ENCODE results near the gene LRRC38.
"Not testable (repeated sequence)": the region's sequence is repeated elsewhere in the genome, so short reads cannot be mapped to it uniquely, and the experiment has no call there.

The LRRC38 gene
- long read RNA-seq, donor 1 = 0 reads
- long read RNA-seq, donor 2 = 0 reads
- long read RNA-seq, donor 3 = 0 reads
- long read RNA-seq, donor 4, partial matches to known transcripts = 0 of 1 reads
- long read RNA-seq, donor 4, other reads (novel, unspliced or antisense) = 0 of 1 reads
- long read RNA-seq, donor 5 = 0 reads
- long read RNA-seq, donor 6 = 0 reads
- long read RNA-seq, donor 7 = 0 reads
- long read RNA-seq, donor 8 = 0 reads

GRCh38 chr1:13513895-13514546 lies at the start of gene LRRC38:
TSS of gene LRRC38 (minus strand) at chr1:13514003. CDS start at chr1:13513593, 410 bp downstream.
- peak; percentile 21 for DNase-seq

GRCh38 chr1:13562981-13563380 lies 49.2 kb upstream of the LRRC38 start:
- DNase-seq = not testable (repeated sequence)

- no peak for DNase-seq
Observed at GRCh38 chr1:13560541-13560940, 46.7 kb upstream of the LRRC38 start.

- no peak for DNase-seq
Observed at GRCh38 chr1:13556224-13556764, 42.5 kb upstream of the LRRC38 start.

GRCh38 chr1:13554798-13555197 lies 41.0 kb upstream of the LRRC38 start:
- no peak for DNase-seq

- no peak for DNase-seq
Observed at GRCh38 chr1:13550663-13551062, 36.9 kb upstream of the LRRC38 start.

GRCh38 chr1:13549521-13549920 lies 35.7 kb upstream of the LRRC38 start:
- no peak for DNase-seq

- no peak for DNase-seq
Observed at GRCh38 chr1:13549021-13549420, 35.2 kb upstream of the LRRC38 start.

- no peak for DNase-seq
Observed at GRCh38 chr1:13548281-13548680, 34.5 kb upstream of the LRRC38 start.

GRCh38 chr1:13546791-13547190 lies 33.0 kb upstream of the LRRC38 start:
- no peak for DNase-seq

- DNase-seq = no peak
Observed at GRCh38 chr1:13544221-13544556, 30.4 kb upstream of the LRRC38 start.

GRCh38 chr1:13543451-13544220 lies 29.8 kb upstream of the LRRC38 start:
- DNase-seq = peak; percentile 53

GRCh38 chr1:13541435-13542215 lies 27.8 kb upstream of the LRRC38 start:
- DNase-seq = no peak

- DNase-seq = peak; percentile 30
Observed at GRCh38 chr1:13540866-13541265, 27.1 kb upstream of the LRRC38 start.

- DNase-seq = no peak
Observed at GRCh38 chr1:13539683-13540082, 25.9 kb upstream of the LRRC38 start.

- no peak for DNase-seq
Observed at GRCh38 chr1:13538832-13539231, 25.0 kb upstream of the LRRC38 start.

- DNase-seq = no peak
Observed at GRCh38 chr1:13536571-13536970, 22.8 kb upstream of the LRRC38 start.

GRCh38 chr1:13535227-13535626 lies 21.4 kb upstream of the LRRC38 start:
- DNase-seq = no peak

- no peak for DNase-seq
Observed at GRCh38 chr1:13528320-13528719, 14.5 kb upstream of the LRRC38 start.

GRCh38 chr1:13523780-13524477 lies 10.1 kb upstream of the LRRC38 start:
- no peak for DNase-seq

GRCh38 chr1:13520985-13521384 lies 7.2 kb upstream of the LRRC38 start:
- no peak for DNase-seq
